ENCODE data around the gene ATRNL1.

- TF ChIP-seq CTCF (IDR thresholded peaks at IDR 0.05): no peak
- no peak for TF ChIP-seq ELF1 (IDR thresholded peaks at IDR 0.05)
- no peak for TF ChIP-seq ZBTB33 (IDR thresholded peaks at IDR 0.05; ENCODE audit: borderline replicate concordance, low read depth)
- no peak for TF ChIP-seq POLR2AphosphoS5 (IDR thresholded peaks at IDR 0.05; ENCODE audit: low read depth, low read length)
- no peak for TF ChIP-seq USF2 (IDR thresholded peaks at IDR 0.05; ENCODE audit: borderline replicate concordance, low read depth, low read length)
- no peak for TF ChIP-seq EP300 (IDR thresholded peaks at IDR 0.05; ENCODE audit: borderline replicate concordance in 1 of 2, low read depth in 1 of 2, low read length in 1 of 2)
- TF ChIP-seq REST (IDR thresholded peaks at IDR 0.05; ENCODE audit: low read depth, low read length): no peak
Observed at GRCh38 chr10:115918812-115919211, 825.6 kb downstream of the ATRNL1 start.
